Placental pericyte (primary cell): Measurements from ENCODE around the gene FSD2. TPM values are rescaled to one million over a fixed set of nuclear protein-coding genes. Genes with fewer than 3 reads are reported as not detected.

ENCODE experiments used
- total RNA-seq: library from RNA; depleted of rRNA; stranded (reverse); fragments of >200 nt; gene quantifications from 2 replicates; pipeline ENCODE4 v1.2.3, GENCODE V29; 2012

FSD2 gene, protein sequence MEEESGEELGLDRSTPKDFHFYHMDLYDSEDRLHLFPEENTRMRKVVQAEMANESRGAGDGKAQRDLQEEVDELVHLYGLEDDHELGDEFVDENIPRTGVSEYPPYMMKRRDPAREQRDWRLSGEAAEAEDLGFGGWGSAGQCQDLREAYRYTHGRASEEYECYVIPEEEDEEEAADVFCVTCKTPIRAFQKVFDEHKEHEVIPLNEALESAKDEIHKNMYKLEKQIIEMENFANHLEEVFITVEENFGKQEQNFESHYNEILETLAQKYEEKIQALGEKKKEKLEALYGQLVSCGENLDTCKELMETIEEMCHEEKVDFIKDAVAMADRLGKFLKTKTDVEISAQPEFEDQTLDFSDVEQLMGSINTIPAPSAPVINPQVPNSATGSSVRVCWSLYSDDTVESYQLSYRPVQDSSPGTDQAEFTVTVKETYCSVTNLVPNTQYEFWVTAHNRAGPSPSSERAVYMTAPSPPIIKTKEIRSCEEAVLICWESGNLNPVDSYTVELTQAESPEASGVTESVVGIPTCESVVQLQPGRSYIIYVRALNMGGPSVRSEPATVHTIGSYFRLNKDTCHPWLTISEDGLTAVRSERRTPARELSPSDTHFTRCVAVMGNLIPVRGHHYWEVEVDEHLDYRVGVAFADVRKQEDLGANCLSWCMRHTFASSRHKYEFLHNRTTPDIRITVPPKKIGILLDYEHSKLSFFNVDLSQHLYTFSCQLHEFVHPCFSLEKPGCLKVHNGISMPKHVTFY
- total RNA-seq = not detected in 2 replicates

DNA sequence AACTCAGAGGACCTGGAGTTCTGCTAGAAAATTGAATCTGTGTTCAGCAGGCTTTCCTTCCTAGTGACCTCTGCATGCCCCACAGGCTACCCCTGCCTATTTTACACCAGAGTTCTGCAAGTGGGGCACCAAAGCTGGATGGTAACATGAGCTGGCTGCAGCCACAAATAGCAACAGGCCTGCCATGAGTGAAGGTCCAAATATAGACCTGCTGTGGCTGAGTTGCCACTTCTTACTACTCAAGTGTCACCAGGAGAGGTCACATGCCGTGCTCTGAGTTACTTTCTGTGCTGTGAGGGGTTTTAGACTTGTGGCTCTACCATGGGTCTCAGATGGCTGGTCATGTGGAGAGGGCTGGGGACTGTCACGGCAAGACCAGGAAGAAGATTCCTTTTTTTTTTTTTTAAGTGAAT lies at the start of gene FSD2:
FSD2 (minus strand) TSS at position 76 of the 413 bp plus-strand sequence. CDS start 18,679 bp downstream, outside the sequence.

DNA sequence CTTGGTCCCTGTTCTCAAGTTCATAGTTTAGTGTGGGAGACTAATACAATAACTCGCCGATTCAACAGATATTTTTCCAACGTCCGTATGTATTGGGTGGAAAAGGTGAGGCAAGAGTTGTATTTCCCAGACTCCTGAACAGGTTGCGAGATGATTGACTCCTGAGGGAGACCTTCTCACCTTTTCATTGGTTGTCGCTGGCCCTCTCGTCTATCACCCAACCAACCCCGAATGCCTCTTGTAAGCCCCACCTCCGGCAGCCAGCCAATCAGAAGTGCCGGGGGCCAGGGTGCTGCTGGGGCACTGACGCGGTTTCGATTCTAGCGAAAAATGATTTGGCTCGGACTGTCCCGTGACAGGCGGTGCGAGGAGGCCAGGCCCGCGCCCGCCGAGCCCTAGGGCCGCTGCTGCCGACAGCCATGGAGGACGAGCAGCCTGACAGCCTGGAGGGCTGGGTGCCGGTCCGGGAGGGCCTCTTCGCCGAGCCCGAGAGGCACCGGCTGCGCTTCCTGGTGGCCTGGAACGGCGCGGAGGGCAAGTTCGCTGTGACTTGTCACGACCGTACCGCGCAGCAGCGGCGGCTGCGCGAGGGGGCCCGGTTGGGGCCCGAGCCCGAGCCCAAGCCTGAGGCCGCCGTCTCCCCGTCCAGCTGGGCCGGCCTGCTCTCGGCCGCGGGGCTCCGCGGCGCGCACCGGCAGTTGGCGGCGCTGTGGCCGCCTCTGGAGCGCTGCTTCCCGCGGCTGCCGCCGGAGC lies 3.6 kb upstream of the FSD2 start, which contains the start of gene WHAMM:
WHAMM (plus strand) TSS at position 321 of the 753 bp plus-strand sequence; CDS start at position 420, 99 bp downstream.

DNA sequence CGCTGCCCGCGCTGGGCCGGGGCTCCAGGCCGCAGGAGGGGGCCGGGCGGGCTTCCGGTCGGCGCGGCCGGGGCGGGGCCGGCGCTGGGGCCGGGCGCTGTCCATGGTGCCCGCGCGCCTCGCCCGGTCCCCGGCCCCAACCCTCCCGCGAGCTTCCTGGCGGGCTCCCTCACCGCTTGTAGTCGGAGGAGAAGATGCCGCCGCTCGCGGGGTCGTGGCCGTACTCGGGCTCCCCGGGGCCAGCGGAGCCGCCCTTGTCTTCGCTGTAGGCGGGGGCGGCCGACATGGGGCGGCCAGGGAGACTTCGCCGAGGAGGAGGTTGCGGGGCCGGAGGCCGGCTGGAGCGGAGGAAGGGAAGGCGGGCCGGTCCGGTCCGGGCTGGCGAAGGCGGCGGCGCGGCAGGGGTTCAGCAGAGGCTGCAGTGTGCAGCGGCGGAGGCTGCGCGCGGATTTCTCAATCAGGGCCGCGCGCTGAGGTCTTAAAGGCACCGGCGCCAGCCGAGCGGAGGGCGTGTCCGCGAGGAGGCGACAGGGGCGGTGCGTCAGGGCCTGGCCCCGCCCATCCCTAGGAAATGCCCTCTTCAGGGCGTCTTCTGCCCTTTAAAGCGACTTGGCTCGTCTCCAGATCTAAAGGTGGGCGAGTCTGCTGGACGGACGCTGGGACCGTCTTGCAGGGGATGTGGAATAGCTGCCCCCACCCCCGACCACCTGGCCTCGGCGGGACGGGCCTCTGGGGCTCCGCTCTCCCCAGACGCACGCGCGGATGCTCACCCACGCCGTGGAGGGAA lies 96.3 kb downstream of the FSD2 start, which contains the start of gene AP3B2:
AP3B2 (minus strand) TSS at position 455 of the 787 bp plus-strand sequence; CDS start at position 286, 169 bp downstream.

Other genes with a start within 250 kb of the FSD2 start
- 3.3 and 5.9 TPM in 2 replicates for gene CPEB1, start 158.7 kb downstream of the FSD2 start, total RNA-seq
- gene AP3B2, start 96.2 kb downstream of the FSD2 start, total RNA-seq = 0.86 and 1.8 TPM in 2 replicates
- gene WHAMM, start 3.6 kb upstream of the FSD2 start, total RNA-seq = 6.2 and 6.8 TPM in 2 replicates
- 1.3 and 2.0 TPM in 2 replicates for gene HOMER2, start 146.7 kb upstream of the FSD2 start, total RNA-seq
- 32.1 and 41.6 TPM in 2 replicates for gene RAMAC, start 180.1 kb upstream of the FSD2 start, total RNA-seq
- 9.4 and 12.9 TPM in 2 replicates for gene C15orf40, start 205.6 kb upstream of the FSD2 start, total RNA-seq